LHCN-M2 (cell line): Measurements from ENCODE around the gene SQSTM1. TPM values are rescaled to one million over a fixed set of nuclear protein-coding genes. Genes with fewer than 3 reads are reported as not detected.
A peak's percentile ranks its signal among the peaks of the same experiment; 100 is the strongest.
"Not testable (repeated sequence)": the region's sequence is repeated elsewhere in the genome, so short reads cannot be mapped to it uniquely, and the experiment has no call there.

ENCODE experiments used
- DNase-seq: peaks from one replicate; pipeline ENCODE4 v3.0.0-alpha.2; 2012; ENCODE audit warnings: low read depth
- polyA plus RNA-seq: library from polyadenylated mRNA; unstranded; fragments of >200 nt; gene quantifications from one replicate; pipeline ENCODE4 v1.2.1, GENCODE V29; 2012; ENCODE audit warnings: missing spikeins
- total RNA-seq: library from RNA; depleted of rRNA; stranded (reverse); fragments of >200 nt; gene quantifications from 2 replicates; pipeline ENCODE4 v1.2.3, GENCODE V29; 2014; rRNA removed

Gene SQSTM1
- total RNA-seq: 387 and 548 TPM in 2 replicates
- 748 TPM for polyA plus RNA-seq

DNA sequence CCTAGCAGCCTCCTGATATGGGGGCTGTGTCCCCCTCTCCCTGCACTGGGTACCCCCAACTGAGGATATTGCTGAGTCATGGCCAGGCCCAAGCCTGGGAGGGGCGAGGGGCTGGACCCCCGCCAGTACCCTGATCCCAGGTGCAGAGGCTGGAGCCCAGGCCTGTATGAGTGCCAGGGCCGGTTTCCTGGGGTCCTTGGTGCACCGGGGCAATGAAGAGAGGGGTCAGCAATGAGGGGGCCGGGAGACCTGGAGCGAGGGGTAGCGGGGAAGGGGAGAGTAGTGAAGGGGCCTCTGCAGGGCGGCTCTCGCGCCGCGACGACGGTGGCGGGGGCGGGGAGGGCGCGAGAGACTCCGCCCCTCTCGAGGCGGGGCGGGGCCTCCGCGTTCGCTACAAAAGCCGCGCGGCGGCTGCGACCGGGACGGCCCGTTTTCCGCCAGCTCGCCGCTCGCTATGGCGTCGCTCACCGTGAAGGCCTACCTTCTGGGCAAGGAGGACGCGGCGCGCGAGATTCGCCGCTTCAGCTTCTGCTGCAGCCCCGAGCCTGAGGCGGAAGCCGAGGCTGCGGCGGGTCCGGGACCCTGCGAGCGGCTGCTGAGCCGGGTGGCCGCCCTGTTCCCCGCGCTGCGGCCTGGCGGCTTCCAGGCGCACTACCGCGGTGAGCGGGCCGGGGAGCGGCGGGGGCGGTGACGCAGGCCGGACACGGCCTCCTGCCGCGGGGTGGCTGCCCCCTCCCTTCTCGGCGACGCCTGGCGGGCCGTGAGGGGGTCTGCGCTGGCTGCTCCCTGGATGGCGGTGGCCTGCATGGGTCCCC lies at the start of gene SQSTM1:
Gene SQSTM1, plus strand, starts transcription at position 423 of the 815 bp plus-strand sequence. Its CDS starts 32 bp downstream, at position 455.
- DNase-seq: peak; percentile 70

DNA sequence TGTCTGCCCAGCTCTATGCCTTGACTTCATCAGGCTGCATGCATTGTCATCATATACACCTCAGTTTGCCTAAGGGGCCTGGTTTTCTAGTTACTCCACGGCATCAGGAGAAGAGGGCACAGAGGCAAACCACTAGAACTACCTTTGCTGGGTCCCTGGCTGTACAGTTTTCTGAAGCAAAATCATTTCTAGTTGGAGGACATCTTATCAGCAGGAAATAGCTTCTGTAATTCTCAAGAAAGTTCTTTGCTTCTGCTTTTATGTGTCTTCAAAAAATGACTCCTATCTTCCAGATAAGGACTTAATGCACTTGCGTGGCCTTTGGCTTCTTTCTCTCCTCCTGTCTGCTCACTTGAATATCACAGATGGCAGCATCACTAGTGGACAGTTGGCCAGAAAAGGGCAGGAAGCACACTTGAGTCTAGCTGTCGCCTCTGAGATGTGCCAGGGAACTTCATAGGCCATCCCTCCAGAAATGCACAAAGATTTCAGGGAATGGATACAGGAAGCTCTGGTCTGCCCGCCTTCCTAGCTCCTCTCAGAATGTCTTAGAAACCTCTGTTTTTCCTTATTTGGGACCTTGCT lies 49.3 kb upstream of the SQSTM1 start:
- DNase-seq: no peak

- no peak for DNase-seq
Measured at GRCh38 chr5:179772351-179772750, 48.4 kb upstream of the SQSTM1 start.

DNA sequence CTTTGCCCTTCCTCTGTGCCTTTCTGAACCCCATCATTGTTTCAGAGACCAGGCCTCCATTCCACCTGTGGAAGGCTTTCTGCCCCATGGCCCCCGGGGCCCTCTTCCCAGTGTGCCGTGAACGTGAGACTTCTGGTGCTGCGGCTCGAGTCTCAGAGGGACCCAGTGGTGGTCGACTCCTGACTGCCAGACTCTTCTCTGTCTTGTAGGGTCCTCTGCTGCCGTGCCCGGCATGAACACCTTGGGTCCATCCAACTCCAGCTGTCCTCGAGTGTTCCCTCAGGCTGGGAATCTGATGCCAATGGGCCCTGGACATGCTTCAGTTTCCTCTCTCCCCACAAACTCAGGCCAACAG lies 47.0 kb upstream of the SQSTM1 start:
- no peak for DNase-seq

- no peak for DNase-seq
Measured at GRCh38 chr5:179774442-179774841, 46.3 kb upstream of the SQSTM1 start.

DNA sequence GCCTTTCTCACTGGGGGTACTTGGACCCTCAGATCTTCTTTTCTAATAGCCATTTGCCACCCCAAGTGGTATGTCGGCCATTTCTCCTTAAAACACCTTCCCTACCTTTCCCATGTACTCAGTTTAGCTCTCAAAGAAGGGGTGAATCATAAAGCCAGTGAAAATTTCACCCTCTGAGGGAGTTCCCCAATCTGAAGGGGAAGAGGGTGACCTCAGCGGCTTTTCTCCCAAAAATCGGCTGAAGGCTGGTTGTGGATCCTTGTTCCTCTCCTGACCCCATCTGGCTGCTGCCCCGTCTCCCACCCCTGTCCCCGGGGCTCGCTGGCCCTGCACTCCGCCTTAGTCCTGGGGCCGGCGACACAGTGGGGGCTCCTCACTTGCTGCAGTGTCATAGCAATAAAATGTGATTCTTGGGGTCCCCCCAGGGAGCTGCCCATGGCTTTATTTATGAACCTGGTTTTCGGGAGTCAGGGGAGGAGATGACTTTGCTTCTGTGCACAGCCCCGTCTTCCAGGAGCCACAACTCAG lies 44.2 kb upstream of the SQSTM1 start:
- no peak for DNase-seq

DNA sequence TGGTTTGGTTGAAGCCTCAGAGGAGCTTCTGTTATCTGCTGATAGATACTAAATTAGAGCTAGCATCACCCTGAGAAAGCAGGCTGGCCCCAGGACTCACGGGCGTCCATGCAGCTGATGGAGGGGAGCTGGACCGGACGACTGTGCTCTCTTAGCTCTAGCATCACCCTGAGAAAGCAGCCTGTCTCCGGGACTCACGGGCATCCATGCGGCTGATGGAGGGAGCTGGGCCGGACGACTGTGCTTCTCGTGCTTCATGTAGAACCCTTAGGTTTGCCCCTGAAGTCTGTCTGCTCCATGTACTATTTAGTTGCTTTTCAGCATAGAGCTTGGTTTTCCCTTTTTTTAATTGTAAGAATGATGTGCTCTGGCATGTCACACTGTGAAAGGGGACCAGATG lies 43.2 kb upstream of the SQSTM1 start:
- no peak for DNase-seq

- DNase-seq: no peak
Measured at GRCh38 chr5:179777909-179778308, 42.8 kb upstream of the SQSTM1 start.

GRCh38 chr5:179778591-179778990 lies 42.1 kb upstream of the SQSTM1 start:
- DNase-seq: no peak

DNA sequence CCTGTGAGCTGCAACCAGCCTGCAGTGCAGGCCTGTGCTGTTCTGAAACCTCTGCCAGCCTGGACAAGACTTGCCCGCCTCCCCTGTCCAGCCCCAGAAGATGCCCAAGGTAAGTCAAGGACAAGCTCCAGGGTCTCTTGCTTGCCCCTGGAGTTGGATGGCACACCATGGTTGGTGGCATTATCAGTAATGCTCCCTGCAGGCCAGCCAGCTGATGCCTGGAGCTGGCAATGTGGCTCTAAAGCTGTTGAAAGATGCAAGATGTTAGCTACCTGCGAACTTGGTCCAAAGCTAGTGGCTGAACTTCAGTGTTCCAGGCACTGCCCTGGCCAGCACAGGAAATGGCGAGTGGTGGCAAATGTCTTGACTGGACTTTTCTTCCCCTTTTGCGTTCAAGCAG lies 40.9 kb upstream of the SQSTM1 start:
- no peak for DNase-seq

DNA sequence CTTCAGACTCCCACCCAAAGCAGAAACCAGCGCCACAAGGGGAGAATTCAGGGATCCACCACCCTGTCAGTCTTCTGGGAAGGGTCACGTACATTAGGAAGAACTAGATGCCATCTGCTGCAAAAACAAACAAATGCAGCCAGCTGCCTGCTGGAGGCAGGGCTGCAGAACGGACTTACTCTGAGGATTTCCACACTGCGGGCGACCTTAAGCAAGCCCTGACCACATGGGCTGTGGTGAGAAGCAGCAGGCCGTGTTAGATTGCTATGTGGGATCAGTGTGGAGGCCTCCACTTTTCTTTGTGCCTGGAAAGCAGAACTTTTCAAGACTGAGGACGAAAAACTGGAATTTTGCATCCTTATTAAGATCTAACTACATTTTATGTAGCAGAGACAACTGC lies 40.3 kb upstream of the SQSTM1 start:
- DNase-seq: no peak

GRCh38 chr5:179781846-179782245 lies 38.9 kb upstream of the SQSTM1 start:
- DNase-seq: no peak

GRCh38 chr5:179783128-179783527 lies 37.6 kb upstream of the SQSTM1 start:
- DNase-seq: no peak

- no peak for DNase-seq
Measured at GRCh38 chr5:179786861-179787260, 33.8 kb upstream of the SQSTM1 start.

GRCh38 chr5:179788193-179788854 lies 32.4 kb upstream of the SQSTM1 start:
- DNase-seq: no peak

DNA sequence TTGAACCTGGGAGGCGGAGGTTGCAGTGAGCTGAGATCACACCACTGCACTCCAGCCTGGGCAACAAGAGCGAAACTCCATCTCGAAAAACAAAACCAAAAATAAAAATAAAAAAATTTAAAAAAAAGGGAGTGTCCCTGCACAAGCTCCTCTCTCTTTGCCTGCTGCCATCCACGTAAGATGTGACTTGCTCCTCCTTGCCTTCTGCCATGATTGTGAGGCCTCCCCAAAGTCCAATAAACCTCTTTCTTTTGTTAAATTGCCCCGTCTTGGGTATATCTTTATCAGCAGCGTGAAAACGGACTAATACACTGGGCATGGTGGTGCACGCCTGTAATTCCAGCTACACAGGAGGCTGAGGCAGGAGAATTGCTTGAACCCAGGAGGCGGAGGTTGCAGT lies 31.4 kb upstream of the SQSTM1 start:
- not testable (repeated sequence) for DNase-seq

DNA sequence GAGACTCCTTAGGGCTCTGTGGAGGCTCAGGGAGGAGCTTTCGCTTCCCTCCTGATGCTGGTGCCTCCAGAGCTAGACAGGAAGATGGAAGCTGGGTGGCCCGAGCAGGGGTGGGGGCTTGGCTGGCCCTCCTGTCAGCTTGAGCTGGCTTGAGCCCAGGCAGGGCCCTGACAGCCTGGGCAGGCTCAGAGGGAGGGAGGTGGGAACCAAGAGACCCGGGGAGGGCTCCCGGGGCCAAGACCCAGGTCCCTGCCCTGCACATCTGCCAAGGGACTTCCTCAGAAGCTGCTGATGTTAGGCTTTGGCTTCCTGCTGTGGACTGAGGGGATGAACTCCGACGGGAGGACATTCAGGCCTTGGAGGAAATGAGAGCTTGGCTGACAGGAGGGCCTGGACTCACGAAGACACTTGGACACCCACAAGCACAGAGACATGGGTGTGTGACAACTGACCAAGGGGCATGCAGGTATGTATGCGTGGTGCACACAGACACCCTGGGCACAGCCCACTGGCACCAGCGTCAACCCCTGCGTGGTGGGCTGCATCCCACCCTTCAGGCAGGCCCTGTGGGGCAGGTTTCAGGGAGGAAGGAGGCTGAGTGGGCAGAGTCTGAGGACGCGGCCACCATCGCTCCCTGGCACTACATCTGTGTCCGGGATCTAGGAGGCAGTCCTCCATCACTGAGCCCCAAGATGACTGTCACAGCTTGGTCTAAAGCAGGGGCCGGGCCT lies 28.7 kb upstream of the SQSTM1 start:
- no peak for DNase-seq

DNA sequence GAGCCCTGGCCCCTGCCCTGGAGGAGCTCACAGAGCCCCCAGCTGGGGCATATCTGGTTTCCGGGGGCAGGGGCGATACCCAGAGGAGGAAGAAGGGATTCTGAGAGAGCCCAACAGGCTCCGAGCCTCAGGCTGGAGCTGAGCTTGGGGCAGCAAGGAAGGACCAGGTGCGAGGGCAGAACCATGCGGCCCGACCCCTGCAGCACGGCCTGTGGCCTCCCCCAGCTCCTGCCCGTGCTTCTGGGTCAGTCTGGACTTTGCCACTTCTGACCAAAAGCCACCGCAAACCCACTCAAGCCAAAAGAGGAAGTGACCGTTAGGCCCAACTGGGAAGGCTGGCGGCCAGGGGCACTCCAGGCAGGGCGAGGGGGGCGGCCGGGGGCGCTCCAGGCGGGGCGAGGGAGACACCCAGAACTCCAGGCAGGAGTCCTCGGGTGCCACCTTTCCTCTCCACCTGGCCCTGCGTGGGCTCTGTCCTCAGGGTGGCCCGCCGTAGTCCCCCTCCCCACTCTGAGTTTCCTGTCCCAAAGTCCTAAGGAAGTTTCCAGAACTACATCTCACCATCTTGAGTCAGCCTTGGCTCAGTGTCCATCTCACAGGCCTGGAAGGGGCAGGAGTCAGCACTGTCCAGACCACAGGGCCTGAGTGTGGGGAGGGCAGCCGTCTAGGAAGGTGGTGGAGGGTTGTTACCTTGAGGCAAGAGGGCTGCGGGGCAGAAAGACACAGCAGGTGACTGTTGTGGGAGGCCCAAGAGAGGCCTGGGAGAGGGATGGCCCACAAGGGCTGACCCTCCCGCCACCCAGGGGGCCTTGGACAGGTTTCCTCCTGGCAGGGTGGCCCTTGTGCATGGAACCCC lies 27.9 kb upstream of the SQSTM1 start:
- no peak for DNase-seq

GRCh38 chr5:179793468-179794139 lies 27.1 kb upstream of the SQSTM1 start, which contains the start of gene LTC4S:
TSS of gene LTC4S (plus strand) at chr5:179793986. CDS start at chr5:179794081, 95 bp downstream.
- DNase-seq: no peak

DNA sequence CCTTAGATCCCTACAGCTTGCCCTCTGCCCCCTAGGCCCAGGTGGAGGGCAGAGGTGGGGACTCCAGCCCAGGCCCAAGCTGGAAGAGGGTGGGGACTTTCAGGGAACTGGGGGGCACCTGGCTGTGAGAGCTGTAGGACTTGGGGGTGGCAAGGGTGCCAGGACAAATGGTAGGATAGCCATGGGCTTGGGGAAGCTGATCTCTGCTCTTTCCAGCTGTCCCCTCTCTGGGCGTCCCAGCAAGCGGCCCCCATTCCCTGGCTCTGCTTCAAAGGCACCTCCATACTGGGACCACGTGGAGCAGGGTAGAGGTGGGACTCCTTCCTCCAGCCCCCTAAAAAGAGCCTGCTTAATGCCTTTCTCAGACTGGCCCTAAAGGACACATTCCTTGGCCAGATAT lies 26.5 kb upstream of the SQSTM1 start:
- DNase-seq: no peak
